ENCODE results near the gene ERAP2. TPM values are rescaled to one million over a fixed set of nuclear protein-coding genes. Genes with fewer than 3 reads are reported as not detected.

ERAP2 gene
- total RNA-seq, 1 experiment from 2014 or later, result 15.5 TPM

GRCh38 chr5:96926276-96926675, 50.0 kb downstream of the ERAP2 start:
- H3K27me3 ChIP-seq (ENCODE audit: control insufficient read depth, insufficient read depth, low read length), result no peaks in the 10 kb centered on the region
- no TSS peak for BruUV-seq (replicated peaks)
- TF ChIP-seq SIN3A (IDR thresholded peaks at IDR 0.05; ENCODE audit: borderline replicate concordance, insufficient read depth, low read depth, low read length) (no peak), CTCF (IDR thresholded peaks at IDR 0.05) (no peak), REST (IDR thresholded peaks at IDR 0.05; ENCODE audit: insufficient read depth in 1 of 2, low read depth in 2 of 2, low read length in 1 of 2) (no peak), POLR2AphosphoS5 (IDR thresholded peaks at IDR 0.05; ENCODE audit: low read depth, low read length) (no peak)
- DNase-seq (ENCODE audit: low read depth, low spot score) (no peak), ATAC-seq (no peak)
- intact Hi-C loops (cut with micrococcal nuclease; ENCODE audit: unreplicated experiment) (no loop called here), in situ Hi-C loops (cut with HindIII; ENCODE audit: low pct_unique_long_range_greater_than_20kb, low sequenced_read_pairs) (no loop called here)
- no peak overlapping the region for H3K4me3 ChIP-seq (ENCODE audit: low read depth in 2 of 2, low read length in 2 of 2)
- ChIA-PET CTCF (no interaction called here), POLR2A (no interaction called here)
- H3K9me3 ChIP-seq (ENCODE audit: control insufficient read depth, insufficient read depth, low read depth, low read length), result no peaks in the 10 kb centered on the region
- no peaks in the 10 kb centered on the region for H3K36me3 ChIP-seq (ENCODE audit: control insufficient read depth, insufficient read depth, low read length)
- peaks cover 12% of the 10 kb centered on the region for H3K4me1 ChIP-seq (ENCODE audit: control insufficient read depth, insufficient read depth, low read length)
- H3K27ac ChIP-seq (ENCODE audit: low read length), result no peak overlapping the region

GRCh38 chr5:96927008-96927407, 50.7 kb downstream of the ERAP2 start:
- no peaks in the 10 kb centered on the region for H3K9me3 ChIP-seq (ENCODE audit: control insufficient read depth, insufficient read depth, low read depth, low read length)
- BruUV-seq (replicated peaks), result no TSS peak
- CTCF ChIA-PET, result interaction anchor here (0.7 kb wide), 1 partner anchor 242 kb away, joined by 3 read pairs; no protein-coding TSS in a partner anchor
- intact Hi-C loops (cut with micrococcal nuclease; ENCODE audit: unreplicated experiment), result no loop called here
- TF ChIP-seq CTCF (IDR thresholded peaks at IDR 0.05) (no peak), REST (IDR thresholded peaks at IDR 0.05; ENCODE audit: insufficient read depth in 1 of 2, low read depth in 2 of 2, low read length in 1 of 2) (no peak), POLR2AphosphoS5 (IDR thresholded peaks at IDR 0.05; ENCODE audit: low read depth, low read length) (no peak), SIN3A (IDR thresholded peaks at IDR 0.05; ENCODE audit: borderline replicate concordance, insufficient read depth, low read depth, low read length) (no peak), TCF7L2 (IDR thresholded peaks at IDR 0.05; ENCODE audit: low read depth, low read length) (no peak)
- H3K4me3 ChIP-seq (ENCODE audit: low read depth in 2 of 2, low read length in 2 of 2), result no peak overlapping the region
- H3K27me3 ChIP-seq (ENCODE audit: control insufficient read depth, insufficient read depth, low read length), result no peaks in the 10 kb centered on the region
- in situ Hi-C loops (cut with HindIII; ENCODE audit: low pct_unique_long_range_greater_than_20kb, low sequenced_read_pairs), result no loop called here
- no peaks in the 10 kb centered on the region for H3K36me3 ChIP-seq (ENCODE audit: control insufficient read depth, insufficient read depth, low read length)
- ATAC-seq, result no peak
- peaks cover 12% of the 10 kb centered on the region for H3K4me1 ChIP-seq (ENCODE audit: control insufficient read depth, insufficient read depth, low read length)
- no peak for DNase-seq (ENCODE audit: low read depth, low spot score)
- POLR2A ChIA-PET, result no interaction called here
- H3K27ac ChIP-seq (ENCODE audit: low read length), result no peak overlapping the region
